Astrocyte of the cerebellum (primary cell): Measurements from ENCODE around the gene CR2.
"Not testable (repeated sequence)": the region's sequence is repeated elsewhere in the genome, so short reads cannot be mapped to it uniquely, and the experiment has no call there.

Experiments
- DNase-seq: peaks from one replicate; pipeline ENCODE4 v3.0.0-alpha.2; 2011; ENCODE audit warnings: low read depth
- H3K4me3 ChIP-seq: 2 replicates; pipeline ENCODE4 v1.5.1; 2011; ENCODE audit warnings: mild to moderate bottlenecking, low read depth, low read length, moderate library complexity
- CTCF ChIP-seq: IDR thresholded peaks from 2 replicates; pipeline ENCODE4 v1.5.1; 2012; ENCODE audit warnings: low read length, low read depth, moderate library complexity, mild to moderate bottlenecking; ENCODE audit errors: missing control alignments
- in situ Hi-C: cut with HindIII; loops from 2 replicates; pipeline ENCODE4 v1.10.0; 2017; ENCODE audit warnings: low sequenced_read_pairs

CR2 gene

DNA sequence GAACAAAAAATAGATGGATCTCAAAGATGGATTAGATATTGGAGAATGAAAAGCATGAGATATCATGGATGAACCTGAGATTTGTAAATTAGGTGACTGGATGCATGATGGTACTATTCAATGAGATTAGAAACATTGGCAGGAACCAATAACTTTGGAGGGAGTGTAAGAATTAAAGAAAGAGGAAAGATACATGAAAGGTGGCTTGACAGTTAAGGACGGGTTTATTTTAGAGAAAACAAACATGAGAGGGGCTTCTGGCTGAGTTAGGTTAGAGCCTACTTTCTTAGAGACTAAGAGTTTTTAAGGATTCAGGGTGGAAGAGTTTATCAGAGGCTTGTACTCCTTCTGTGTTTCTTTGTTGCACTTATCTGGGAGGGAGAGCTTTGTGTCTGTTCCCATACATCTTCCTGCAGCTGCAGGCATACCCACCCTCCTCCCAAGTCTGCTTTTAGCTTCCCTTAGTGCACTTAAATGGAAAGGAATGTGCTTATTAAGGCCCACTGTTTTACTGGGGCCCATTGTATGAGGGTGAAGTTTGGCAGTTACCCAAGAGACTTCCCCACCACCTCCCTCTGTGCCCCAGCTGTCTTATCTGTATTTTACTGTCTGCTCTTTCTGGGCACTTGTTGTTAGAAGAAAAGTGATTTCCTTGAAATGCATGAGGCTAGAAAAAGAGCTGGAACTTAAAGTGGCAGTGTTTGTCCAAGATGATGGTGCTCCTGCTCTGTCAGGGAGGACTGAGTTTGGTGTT is 26.1 kb upstream of the CR2 start:
- in situ Hi-C loops, result no loop called here
- TF ChIP-seq CTCF, result no peak
- DNase-seq, result no peak
- H3K4me3 ChIP-seq, result no peak overlapping the region

GRCh38 chr1:207428783-207429182 is 25.3 kb upstream of the CR2 start:
- TF ChIP-seq CTCF, result no peak
- no peak for DNase-seq
- in situ Hi-C loops, result no loop called here
- no peak overlapping the region for H3K4me3 ChIP-seq

GRCh38 chr1:207429963-207430362 is 24.2 kb upstream of the CR2 start:
- no peak for DNase-seq
- H3K4me3 ChIP-seq, result no peak overlapping the region
- TF ChIP-seq CTCF, result no peak
- in situ Hi-C loops, result no loop called here

GRCh38 chr1:207430602-207431001 is 23.5 kb upstream of the CR2 start:
- no peak overlapping the region for H3K4me3 ChIP-seq
- no peak for TF ChIP-seq CTCF
- in situ Hi-C loops, result no loop called here
- no peak for DNase-seq

DNA sequence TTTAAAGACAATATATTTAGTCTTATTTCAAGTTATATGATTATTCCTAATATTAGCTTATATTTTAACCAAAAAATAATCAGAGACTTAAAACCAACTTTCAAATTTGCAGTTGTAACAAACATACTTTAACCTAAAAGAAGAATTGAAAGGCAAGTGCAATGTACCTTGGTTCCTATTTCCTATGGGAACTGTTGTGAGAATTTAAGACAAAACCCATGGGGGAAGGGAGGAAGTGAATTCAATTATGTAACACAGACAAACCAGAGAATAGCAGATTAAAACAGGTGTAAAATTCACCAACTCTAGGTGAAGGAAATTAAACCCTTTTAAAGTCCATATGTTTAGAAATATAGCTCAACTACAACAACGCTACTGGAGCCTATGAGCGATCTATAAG is 22.6 kb upstream of the CR2 start:
- in situ Hi-C loops, result no loop called here
- no peak for TF ChIP-seq CTCF
- H3K4me3 ChIP-seq, result no peak overlapping the region
- DNase-seq, result no peak

DNA sequence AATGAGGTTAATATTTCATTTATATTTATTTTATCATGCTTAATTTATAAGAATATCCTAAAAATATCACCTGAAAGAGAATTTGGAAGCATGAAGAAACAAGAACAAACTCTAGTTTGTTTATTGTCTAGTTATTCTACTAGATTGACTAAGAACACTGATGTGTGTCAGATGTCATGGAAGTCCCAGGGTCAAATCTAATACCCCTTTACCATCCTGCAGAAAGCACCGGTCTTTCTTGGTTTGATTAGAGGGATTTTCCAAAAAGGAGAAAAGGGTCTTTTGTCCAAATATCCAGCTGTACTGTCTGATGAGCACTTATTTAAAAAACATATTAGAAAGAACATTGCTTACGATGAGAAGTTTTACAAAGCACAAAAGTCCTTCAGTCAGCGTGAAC is 20.7 kb upstream of the CR2 start:
- no peak overlapping the region for H3K4me3 ChIP-seq
- in situ Hi-C loops, result no loop called here
- TF ChIP-seq CTCF, result no peak
- DNase-seq, result no peak

GRCh38 chr1:207436746-207437145 is 17.4 kb upstream of the CR2 start:
- DNase-seq, in situ Hi-C loops, H3K4me3 ChIP-seq: not testable (repeated sequence)
